GM18907 (cell line): ENCODE results near the gene ZFAND5.
A peak's percentile ranks its signal among the peaks of the same experiment; 100 is the strongest.

Experiments
- ATAC-seq: cut with Tn5 transposase; IDR thresholded peaks from one replicate; pipeline ENCODE4 v1.9.1; 2021; ENCODE audit warnings: mild to moderate bottlenecking, moderate library complexity; ENCODE audit not compliant: unreplicated experiment

The ZFAND5 gene

DNA sequence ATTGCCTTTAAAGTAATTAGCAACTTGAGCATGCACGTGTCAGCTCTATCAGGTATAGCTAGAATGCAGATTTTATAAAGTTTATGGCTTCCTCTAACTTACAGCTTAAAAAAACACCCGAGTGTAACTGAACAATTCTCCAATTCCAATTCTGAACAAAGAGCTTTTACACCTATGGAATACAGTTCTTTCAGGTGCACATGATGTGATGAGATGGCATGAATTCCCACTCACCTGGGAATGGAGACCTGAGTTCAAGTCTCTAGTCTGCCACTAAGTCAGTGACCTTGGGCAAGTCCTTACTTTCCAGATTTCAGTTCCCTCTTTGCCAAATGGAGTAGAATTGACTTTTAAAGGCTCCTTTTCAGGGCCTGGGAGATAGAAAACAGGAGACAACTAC lies 1.8 kb downstream of the ZFAND5 start:
- ATAC-seq, result no peak

DNA sequence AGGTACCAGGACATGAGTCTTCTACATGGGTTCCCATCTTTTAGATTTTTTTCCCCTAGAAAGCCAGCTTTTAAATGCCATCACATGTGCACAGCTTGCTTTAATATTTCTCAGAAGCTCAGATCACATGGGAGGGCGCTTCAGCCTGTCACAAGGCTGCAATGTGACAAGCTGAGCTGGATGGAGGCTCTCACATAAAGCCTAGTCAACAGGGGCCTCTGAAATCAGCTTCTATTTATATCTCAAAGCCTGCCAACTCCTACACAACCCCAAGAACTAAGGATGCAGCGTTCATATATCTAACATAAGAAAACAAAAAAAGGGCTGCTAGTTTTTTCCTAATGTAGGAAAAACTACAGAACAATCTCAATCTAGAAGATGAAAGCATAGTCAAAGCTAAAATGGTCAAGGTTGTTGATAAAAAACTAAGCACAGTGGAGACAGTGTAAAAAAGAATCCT lies 2.3 kb downstream of the ZFAND5 start:
- ATAC-seq, result peak; percentile 26

DNA sequence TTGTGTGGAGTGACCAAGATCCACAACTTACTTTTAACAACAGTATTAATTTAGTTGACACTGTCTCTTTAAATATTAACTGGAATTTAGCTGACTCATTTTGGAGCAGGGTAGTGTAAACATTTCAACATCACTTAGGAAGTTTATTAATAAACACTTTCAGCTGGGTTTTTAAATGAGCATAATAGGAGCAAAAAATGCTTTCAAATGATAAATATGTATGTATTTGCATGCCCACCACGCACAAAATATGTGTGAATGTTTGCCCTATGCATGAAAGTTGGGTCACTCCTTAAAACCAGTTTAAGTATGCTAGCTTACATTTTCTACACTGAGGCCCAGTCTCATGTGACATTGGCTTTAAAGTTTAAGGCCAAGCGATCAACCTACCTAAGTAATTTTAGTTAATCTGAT lies 2.9 kb downstream of the ZFAND5 start:
- ATAC-seq, result no peak

DNA sequence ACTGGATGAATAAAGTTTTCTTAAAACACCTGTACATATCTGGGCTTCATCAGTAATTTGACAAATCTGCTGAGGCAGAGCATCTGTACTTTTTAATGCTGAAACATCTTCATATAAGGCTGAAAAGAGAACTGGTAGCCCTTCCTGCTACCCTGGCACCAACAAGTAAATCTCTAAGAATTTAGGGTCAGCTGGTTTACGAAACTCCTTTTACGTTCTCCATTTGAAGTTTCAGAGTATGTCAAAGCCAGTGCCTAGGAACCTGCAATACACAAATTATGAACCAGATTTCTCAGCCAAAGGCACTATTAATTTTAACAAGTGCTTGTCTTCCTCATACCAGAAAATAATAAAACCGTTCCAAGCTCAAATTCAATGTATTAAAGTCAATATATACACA lies 3.8 kb downstream of the ZFAND5 start:
- no peak for ATAC-seq

DNA sequence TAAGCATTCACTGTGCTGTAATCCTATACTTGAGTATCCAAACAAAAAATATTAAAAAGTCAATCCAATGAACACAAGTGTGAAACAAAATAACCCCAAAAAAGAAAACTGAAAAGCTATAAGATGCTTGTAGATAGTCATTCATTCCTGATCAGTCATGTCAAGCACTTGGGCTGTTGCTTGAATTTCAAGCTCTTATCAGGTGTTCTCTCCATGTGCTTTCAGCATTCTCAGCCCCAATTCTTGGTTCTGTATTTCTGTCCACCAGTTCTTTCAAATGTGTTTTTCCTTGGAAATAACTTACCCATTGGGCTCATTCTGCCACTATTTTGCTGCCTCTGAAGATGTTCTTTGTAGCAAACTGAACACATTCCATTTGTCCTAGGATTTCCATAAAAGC lies 4.7 kb downstream of the ZFAND5 start:
- no peak for ATAC-seq

DNA sequence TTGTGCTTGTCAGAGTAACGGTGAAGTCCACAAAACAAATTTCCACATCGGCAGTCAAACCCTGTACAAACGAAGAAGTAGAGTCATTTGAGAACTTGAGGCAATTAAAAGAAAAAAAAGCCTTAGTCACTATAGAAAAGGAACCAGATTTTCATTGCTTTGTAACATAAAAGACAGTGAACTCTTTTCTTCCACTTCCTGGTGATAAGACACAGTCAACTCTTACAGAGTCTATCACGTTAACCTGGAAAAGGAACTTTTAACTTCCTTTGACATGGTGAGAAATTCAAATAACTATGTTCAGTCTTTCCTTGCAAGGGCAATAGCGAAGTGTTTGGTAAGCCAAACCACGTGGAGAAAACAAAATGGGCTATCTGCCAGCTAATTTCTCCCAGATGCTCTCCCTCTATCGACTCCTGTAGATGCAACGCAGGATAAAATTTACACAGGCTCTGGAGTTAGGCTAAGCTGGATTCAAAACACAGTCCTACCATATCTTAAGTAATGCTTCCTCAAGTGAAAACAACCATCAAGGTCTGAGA lies 8.9 kb downstream of the ZFAND5 start:
- ATAC-seq, result no peak

DNA sequence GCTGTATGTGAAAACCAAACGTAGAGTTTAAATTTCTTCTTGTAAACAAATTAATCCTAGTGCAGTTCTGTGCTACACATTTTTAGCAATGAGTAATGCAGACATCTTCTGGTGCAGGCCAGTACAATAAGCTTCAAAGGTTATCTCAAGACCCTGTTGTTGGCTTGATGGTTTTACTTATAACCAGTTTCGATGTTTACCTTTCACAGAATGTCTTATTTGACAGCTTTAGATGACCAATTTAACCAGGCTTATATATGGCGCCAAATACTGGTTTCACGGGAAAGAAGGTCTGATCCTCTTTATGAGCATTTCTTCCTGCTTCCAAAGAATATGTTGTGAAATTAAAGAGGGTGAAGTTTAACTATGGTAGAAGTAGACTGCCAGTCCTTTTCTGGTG lies 9.9 kb downstream of the ZFAND5 start:
- no peak for ATAC-seq

DNA sequence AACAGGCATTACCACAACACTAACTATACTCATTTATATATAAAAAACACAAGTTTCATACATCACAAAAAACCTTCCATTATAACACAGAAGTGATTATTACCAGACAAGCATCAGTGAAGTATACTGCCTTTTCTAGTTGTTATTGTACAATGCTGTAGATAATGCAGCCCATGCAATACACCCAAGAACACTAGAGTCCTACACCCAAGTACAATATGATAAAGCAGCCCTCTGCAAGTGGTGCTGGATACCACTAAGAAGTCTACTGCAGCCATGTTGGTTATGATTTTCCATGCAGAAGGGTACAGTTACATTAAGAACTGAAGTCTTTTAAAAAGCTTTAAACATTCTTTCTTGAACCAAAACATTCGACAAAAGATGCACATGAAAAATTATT lies 10.3 kb downstream of the ZFAND5 start:
- ATAC-seq, result no peak

DNA sequence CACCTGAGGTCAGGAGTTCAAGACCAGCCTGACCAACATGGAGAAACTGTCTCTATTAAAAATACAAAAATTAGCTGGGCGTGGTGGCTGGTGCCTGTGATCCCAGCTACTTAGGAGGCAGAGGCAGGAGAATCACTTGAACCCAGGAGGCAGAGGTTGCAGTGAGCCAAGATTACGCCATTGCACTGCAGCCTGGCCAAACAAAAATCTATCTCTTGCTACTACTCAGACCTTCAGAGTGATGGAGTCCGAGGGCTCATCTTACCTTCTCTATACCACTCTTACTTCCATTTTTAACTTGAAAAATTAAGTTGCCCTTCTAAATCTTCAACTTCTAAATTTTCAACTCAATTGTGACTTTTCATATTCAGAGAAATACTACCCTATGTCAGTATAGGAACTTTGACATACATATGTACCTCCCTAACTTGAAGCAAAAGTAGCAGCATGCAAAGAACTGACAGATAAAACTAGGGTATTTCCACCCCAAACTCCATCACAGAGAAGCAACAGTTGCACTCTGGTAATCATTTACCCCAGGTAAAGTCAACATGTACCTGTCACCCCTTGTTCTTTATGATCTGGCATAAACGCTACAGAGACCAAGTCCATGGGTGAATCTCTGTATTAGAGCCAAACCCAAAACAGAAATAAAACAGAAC lies 11.4 kb downstream of the ZFAND5 start:
- ATAC-seq, result peak; percentile 65

DNA sequence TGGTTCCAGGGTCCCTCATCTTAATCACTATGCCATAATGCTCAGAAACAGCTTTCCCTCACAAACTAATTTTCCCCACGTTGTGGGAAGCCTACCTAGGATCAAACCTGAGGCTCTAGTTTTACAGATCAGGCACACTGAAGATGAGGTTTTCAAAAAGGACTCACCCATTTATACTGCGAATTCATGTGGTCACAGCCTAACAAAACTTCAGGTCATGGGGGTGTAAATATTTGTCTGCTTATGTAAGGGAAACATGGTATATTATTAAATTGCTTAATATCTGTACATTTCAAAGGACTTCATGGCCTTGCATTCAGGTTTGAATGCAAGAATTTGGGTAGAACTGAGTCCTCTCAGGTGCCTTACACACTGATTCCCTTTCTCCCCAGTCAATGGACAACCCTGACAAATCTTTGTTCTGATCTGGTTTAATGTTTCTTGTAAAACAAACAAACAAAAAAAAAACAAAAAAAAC lies 12.1 kb downstream of the ZFAND5 start:
- ATAC-seq, result no peak

DNA sequence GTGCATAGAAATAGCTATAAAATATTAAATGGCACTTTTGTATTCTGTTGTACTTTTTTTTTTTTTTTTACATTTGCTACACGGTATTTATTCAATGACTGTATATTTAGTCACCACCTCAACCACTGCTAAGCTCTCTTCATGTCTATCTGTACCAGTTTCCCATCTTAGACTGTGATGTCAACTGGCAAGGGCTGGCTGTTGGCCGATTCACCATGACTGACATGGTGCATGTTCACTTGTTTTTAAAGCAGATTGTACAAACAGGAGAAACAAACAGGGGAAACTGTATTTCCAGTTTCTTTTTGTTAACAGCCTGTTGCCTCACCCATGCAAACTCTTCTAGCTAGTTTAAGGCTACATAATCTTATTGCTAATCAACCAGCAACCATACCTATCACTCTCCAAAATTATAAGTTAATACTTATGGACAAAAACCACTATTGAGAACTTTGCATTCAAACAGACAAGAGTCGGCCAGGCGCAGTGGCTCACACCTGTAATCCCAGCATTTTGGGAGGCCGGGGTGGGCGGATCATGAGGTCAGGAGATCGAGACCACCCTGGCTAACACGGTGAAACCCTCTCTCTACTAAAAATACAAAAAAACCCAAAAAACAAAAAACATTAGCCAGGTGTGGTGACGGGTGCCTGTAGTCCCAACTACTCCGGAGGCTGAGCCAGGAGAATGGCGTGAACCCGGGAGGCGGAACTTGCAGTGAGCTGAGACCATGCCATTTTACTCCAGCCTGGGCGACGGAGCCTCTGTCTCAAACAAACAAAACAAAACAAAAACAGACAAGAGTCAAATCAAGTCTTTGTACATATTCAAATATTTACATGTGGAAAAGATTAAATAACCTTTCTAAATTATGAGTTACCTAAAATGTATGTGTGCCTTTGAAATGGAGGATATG lies 13.2 kb downstream of the ZFAND5 start:
- no peak for ATAC-seq

DNA sequence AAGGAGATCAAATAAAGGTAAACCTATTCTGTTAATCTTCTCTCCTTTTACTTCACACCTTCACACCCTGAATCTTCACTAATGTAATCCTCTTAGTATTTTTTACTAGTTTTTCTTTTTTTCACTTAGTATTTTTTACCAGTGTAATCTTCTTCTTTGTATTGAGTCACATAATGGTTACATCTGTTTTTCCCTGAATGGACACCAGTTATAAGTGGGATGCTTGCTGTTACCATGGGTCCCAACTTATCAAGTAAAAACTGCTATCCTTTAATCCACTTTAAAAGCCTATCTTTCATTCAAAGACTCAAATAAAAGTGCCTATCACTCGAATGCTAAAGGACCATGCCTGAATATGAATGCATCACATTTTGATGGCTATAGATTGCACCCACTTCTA lies 15.1 kb downstream of the ZFAND5 start:
- no peak for ATAC-seq

DNA sequence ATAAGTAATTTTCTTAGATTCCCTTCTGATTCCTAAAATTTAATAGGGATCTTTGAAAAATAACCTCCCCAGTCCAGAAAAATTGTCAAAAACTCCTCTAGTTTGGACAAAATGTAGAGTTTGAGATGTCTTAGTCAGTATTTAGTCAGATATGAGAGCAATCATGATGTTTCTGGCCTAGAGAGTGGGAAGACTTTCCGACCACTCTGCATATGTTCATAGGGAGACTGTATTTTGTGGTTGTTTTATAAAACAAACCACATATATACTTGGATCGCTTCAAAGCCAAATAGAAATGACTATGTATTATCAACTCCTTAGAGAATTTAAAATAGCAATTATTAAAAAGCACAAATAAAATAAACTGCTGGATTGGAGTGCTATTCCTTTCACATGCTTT lies 15.8 kb downstream of the ZFAND5 start:
- ATAC-seq, result no peak

DNA sequence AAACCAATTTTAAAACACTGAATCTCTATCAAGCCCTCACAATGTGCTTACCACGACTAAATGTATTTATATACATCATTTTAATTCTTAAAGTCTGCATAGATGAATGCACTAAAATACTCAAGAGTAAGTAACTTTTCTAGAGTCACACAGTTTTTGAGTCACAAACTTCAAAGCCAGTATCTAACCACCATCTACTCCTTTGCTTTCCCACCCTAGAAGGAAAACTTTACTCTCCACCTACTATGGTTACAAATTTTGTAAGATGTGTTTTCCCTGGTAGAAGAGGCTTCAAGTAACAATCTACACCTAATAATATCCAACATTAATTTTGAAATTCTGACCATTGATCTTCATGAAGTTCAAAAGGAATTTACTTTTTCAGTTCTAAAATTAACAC lies 18.7 kb downstream of the ZFAND5 start:
- no peak for ATAC-seq

DNA sequence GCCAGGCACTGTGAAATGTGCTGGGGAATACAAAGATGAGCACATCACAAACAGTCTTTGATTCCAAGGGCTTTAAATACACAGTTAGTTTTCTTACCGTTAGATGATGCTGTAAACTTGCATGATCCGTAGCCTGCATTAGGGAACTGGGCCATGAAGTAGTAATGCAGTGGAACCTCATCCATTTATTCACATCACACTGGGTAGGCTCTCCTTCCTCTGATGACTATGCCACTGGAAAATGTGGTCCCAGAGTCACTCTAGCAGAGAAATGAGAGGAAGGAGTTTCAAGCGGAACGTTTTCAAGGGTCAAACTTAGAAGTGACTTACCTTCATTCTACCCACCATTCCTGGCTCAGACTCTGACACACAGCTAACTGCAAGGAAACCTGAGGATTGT lies 26.4 kb downstream of the ZFAND5 start:
- ATAC-seq, result no peak

DNA sequence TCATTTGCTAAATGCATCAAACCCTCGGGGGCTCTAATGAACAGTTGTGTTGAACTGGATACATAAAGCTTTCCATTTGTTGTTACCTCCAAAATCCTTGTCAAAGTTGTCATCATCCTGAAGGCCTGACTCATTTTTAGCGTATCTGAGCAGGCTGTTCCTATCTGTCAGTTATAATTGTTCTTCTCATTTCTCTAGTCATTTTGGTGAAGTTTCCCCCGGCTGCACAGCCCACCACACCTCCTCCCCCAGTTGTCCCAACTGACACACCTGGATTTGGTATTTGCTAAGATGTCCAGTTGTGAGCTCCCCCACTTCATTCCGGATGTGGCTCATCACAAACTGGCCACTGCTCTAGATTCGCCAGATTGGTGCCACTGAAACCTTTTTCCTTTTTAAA lies 27.7 kb downstream of the ZFAND5 start:
- ATAC-seq, result no peak

DNA sequence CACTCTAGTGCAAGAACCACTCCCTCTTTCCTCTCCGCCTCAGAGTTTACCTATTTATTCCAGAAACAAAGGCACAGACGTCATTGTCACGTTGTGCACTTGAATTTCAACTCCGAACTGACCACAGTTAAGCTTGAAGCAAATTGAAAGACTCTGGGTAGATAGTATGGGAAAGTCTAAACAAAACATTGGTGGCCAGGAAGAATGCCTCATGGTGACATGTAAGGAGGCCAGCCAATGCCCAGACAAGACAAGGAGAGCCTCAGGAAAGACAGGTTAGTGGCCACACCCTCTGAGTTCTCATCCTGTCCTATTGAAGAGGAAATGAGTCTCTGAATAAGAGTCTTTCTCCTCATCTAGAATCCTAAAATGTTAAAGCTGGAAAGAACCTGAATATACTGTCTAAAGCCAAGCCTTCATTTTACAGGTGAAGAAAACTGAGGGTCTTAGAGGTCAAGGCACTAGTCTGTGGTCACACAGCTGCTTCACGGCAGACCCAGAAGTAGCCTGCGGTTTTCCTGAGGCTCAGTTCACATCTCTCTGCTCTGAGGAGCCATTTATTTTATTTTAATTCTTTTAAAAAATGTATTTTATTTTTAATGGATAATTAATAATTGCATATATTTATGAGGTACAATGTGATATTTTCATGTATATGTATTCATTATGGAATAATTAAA lies 30.2 kb downstream of the ZFAND5 start:
- no peak for ATAC-seq

DNA sequence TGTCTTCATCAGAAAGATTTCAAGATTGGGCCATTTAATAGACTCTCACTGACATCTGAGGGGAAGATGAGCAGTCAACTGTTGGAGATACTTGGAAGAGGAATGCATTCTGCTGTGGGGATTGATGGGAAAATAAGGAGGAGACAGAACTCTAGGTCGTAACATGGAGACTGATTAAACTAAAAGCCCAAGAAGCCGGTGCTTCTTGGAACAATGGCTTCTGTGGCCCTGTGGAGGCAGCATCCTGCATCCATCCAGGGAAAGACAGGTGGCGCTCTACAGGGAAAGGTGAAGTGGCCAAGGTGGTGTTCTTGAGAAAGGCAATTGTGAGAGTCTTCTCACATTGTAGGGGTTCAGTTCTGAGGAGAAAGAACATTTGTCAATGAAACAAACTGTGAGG lies 31.3 kb downstream of the ZFAND5 start:
- ATAC-seq, result no peak

DNA sequence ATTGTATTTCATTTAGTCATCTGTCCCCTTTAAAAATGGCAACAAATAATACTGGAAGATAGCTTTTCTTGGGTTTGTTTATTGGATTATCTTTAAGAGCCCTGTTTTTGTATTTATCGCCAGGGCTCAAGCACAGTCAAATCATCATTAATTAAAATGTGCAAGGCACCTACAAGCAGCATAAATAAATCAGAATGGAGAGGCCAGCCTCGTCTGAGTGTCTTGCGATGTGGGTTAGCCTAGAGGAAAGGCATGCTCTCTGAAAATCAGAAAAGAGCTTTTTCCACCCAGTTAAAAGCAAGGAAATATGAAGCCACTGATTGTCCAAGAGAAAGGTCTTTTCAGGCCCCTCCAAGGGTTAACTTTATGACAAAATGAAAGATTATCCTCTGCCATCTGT lies 31.8 kb downstream of the ZFAND5 start:
- no peak for ATAC-seq

DNA sequence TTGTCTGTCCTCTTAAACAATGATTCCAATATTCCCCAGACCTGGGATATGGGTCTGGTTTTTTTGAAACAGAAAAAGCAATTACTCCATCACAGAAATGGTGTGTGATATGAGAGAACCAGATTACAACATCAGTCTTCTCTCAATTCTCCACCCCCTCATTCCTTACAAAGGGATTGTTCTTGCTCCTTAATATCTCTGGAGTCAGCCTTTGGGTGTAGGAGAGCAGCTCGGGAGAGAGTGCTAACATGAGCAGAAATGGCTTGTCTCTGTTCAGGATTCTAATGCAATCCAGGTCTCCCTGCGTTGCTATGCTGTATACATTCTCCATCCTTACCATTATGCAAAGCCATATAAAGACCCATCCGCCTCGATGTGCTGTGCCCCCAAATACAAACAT lies 32.7 kb downstream of the ZFAND5 start:
- ATAC-seq, result no peak

DNA sequence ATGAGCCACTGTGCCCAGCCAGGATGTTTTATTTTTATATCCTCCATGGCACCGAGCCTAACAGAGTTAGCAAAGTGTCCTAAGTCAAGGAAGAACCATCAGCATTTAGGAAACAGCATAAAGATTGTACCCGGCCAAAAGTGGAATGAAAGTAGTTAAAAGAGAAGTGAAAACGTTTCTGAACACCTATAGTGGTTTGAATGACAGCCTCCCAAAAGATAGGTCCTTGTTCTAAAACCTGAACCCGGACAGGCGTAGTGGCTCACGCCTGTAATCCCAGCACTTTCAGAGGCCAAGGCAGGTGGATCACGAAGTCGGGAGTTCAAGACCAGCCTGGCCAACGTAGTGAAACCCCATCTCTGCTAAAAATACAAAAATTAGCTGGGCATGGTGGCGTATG lies 37.4 kb downstream of the ZFAND5 start:
- ATAC-seq, result peak; percentile 53
